GM19328 (cell line): ENCODE measurements around the gene REEP3.
A peak's percentile ranks its signal among the peaks of the same experiment; 100 is the strongest.
"Not testable (repeated sequence)": the region's sequence is repeated elsewhere in the genome, so short reads cannot be mapped to it uniquely, and the experiment has no call there.

Source experiments
- ATAC-seq: cut with Tn5 transposase; IDR thresholded peaks from one replicate; pipeline ENCODE4 v1.9.1; 2021; ENCODE audit warnings: mild to moderate bottlenecking, moderate library complexity; ENCODE audit not compliant: unreplicated experiment

REEP3 gene

DNA sequence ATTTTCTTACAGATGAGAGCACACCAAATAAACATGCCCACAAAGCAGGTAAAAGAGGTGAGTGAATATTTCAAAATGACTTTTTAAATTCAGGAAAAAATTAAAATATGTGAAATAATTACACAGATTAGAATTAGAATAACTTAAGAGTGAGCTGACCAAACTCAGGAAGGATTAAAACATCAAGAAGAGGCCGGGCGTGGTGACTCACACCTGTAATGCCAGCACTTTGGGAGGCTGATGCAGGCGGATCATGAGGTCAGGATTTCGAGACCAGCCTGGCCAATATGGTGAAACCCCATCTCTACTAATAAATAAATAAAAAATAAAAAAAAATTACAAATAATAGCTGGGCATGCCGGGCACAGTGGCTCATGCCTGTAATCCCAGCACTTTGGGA, 140.1 kb downstream of the REEP3 start:
- ATAC-seq: no peak

DNA sequence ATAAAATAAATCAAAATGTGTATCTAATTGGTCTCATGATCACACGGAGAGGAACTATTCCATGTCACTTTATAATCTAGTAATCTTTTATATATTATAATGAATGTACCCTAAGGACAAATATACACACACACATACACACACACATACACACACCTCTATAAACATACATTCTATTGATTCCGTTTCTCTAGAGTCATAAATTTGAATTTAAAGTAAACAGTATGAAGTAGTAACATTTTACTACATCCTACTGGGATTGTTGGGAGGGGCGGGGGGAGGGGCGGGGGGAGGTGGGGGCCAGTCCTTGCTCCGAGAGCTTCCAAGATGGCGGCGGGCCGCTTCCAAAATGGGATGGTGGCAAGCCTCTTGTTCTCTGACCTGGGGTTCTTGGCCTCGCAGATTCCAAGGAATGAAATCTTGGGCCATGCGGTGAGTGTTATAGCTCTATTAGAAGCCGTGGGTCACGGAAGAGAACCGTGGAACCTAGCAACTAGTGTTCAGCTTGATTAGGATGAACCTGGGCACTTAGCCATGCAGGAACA, 143.2 kb downstream of the REEP3 start:
- ATAC-seq: no peak

DNA sequence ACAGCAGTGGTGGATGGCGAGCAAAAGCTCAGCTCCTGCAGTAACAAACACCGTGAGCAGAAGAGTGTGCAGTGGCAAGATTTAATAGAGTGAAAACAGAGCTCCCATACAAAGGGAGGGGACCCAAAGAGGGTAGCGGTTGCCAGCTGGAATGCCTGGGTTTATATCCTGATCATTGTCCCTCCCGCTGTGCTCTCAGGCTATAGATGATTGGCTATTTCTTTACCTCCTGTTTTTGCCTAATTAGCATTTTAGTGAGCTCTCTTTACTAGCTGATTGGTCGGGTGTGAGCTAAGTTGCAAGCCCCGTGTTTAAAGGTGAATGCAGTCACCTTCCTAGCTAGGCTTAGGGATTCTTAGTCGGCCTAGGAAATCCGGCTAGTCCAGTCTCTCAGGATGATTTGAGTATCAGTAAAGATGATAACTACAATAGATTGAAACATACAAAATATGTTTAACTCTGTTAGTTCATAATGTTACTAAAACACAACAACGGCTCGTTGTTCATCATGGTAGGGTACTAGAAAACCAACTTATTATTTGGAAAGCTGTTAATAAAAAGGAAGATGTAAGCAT, 143.9 kb downstream of the REEP3 start:
- not testable (repeated sequence) for ATAC-seq

DNA sequence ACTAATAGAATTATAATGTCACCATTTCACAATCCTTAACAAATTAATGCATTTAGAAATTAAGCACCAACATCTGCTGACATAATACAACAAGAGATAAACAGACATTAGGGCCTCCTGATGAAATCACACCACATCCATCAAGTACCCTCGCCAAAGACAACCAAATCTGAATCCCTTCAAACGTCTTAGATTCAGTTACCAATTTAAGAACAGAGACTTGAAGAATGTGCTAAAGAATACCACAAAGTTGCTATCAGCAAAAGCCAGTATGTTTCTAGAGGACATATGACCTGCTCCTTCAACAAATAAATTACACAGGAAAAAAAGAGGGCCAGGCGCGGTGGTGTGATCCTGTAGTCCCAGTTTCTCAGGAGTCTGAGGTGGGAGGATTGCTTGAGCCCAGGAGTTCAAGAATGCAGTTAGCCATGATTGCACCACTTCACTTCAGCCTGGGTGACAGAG, 144.5 kb downstream of the REEP3 start:
- ATAC-seq: no peak

DNA sequence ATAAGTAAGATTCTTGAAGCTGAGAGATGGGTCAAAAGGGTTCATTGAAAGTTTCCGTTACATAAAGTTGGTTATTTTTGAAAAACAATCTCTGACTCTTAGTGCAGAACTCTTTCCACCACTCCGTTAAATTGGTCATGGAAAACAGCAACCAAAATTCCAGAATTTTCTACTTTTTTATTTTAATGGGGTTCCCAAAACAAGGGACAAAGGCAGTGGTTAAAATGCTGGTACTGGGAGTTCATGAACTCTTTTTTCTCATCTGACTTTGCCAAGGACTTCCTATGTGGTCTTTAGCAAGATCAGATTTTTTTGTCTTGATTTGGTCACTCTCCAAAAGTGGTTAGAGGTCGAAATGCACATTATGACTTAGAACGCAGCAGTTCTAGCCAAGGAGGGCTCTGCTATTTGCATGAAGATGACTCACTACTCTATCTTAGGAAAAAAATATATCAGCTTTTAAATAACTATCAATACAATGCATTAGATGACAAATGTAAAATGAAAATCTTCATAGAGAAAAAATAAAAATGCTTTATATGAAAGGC, 145.7 kb downstream of the REEP3 start:
- ATAC-seq: peak; percentile 53

DNA sequence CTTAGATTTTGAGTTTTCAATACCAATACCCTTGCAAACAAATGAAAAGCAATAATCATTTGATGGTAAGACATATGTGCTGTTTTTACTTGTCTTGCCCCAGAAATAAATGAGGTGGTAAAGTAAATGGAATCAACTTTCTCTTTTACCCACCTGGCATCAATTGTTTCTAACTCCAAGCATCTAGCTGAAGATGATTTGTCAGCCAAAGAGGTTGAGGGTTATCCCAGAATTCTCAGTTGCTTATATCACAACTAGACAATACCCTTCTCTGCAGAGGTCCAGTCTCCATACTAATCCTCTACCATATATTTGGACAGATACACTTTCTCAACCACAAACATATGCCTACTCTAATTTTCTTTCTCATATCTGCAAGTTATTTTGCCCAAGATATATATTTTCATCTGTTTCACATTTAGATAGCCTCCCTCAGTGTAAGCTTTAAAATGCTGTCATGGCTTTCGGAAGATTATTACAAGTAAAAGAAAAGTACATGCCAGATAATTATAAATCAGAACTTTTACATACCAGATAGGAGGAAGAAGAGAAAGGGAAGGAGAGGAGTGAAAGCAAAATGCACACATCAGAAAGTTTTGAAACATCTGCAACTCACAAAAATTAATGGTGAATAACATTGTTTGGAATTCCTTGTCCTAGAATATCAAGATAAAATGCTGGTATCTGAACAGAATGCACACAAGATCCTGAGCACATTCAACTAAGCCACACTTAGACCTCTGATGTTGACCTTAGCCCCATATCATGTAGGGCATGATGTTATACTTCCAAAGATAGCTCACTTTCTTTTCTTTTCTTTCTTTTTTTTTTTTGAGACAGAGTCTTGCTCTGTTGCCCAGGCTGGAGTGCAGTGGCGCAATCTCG, 146.6 kb downstream of the REEP3 start:
- ATAC-seq: no peak

DNA sequence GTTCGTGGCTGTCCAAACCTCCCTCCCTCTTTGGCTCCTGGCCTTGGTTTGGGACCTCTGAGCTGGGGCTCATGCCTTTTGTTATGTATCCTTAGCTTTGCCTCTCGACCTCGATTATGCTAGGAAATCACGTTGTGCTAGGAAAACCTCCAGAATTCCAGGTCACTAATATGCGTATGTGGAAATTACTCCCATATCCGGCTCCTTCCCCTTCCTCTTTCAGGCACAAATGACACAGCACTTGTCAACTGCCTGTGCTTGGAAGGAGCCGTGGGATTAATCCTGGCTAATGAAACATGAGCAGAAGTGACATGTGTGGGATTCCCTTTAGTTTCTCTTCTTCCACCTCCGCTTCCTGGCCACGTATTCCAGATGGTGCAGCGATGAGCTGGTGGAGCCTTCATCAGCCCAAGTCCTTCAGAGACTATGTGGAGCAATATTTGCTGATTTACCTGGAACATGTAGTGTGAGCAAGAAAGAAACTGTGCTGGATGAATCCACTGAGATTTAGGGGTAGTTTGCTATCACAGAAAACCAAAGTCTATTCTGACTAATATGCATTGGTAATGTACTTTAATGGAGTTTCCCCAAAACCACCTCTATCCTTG, 149.2 kb downstream of the REEP3 start:
- ATAC-seq: peak; percentile 52

DNA sequence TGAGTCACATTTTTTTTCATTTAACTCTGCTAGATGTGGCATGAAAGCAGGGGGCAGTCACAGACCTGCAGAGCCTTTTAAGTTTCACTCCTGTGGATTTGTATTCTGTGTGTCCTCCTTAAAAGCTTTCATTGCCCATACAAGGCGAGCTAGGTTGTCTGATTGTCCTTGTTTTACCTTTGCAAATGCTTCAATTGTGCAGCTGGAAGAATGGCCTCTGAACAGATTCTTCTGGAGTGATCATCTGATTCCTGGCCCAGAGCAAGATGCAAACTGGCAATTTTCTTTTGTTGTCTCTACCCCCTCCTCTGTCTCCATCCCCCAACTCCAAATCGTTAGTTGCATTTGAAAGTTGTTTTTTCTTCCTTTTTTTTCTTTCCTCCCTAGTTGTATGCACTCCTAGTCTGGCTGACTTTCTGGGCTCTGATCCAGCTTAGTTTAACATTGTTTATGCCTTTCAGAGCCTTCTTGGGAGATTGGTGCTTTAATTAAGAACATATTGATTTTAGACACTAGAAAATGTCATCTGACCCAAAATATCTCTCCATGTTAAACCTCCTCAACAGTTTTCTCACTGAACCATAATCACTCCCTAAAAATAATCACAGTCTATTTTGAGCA, 150.2 kb downstream of the REEP3 start:
- ATAC-seq: no peak

DNA sequence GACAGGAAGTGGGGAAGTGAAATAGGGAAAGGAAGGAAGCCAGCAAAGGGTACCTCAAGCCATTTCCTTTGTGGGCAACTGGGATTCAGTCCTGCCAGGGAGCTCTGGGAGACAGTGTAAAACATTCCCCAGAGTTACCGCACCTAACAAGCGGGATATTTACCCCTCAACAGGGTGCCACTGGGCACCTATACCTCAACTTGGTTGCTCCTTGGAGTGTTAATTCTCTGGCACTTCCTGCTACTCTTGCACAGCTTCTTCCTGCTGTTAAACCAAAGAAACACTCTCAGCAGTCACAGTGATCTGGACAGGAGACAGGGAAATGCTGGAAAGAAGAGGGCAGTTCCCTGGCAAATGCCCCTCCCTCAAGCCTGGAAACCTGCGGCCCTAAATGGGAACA, 151.3 kb downstream of the REEP3 start:
- ATAC-seq: no peak

DNA sequence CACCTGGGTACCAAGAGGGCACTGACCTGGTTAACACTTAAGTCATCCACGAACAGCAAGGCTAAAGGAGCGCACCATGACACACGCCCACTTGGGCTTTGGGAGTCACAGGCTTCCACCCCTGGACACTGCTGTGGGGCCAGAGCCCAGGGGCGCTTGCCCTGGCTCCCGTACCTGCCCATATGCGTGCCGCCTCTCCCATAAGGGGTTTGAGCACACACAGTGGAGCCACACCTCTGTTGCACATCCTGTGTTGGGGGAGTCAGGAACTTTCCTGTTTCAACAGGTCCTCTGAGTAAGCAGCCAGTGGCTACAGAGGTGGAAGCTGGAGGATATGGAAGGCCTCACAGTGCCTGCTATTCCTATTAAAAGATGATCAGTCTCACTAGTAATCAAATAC, 152.0 kb downstream of the REEP3 start:
- no peak for ATAC-seq

DNA sequence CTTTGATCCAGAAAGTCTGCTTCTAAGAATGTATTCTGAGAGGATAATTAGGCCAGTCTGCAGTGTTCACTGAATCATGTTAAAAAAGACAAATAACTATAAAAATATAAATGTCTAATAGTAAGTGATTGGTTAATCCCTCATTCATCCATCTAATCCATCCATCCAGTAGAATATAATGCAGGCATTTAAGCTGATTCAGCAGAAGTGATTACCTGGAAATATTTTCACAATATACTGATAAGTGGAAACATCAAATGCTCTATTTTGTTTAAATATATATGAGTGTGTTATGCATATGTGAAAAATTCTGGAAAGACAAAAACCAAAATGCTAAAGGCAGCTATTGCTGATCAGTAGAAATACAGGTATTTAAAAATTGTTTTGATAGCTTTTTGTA, 152.6 kb downstream of the REEP3 start:
- no peak for ATAC-seq
